GM18520 (cell line): ENCODE results near the gene SREBF1.

ENCODE experiments used
- ATAC-seq: cut with Tn5 transposase; IDR thresholded peaks from one replicate; pipeline ENCODE4 v1.9.1; 2021; ENCODE audit not compliant: unreplicated experiment

SREBF1 gene

GRCh38 chr17:17797119-17797809 is 39.5 kb downstream of the SREBF1 start:
- no peak for ATAC-seq

- ATAC-seq = no peak
These were observed 40.1 kb downstream of the SREBF1 start for GRCh38 chr17:17796787-17797061.

- ATAC-seq = no peak
These were observed 40.6 kb downstream of the SREBF1 start for GRCh38 chr17:17795946-17796786.

- no peak for ATAC-seq
These were observed 41.5 kb downstream of the SREBF1 start for GRCh38 chr17:17795296-17795695.

DNA sequence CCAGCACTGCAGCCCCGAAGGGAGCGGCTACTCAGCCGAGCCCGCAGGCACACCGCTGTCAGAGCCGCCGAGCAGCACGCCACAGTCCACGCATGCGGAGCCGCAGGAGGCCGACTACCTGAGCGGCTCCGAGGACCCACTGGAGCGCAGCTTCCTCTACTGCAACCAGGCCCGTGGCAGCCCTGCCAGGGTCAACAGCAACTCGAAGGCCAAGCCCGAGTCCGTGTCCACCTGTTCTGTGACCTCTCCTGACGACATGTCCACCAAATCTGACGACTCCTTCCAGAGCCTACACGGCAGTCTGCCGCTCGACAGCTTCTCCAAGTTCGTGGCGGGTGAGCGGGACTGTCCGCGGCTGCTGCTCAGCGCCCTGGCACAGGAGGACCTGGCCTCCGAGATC is 42.4 kb downstream of the SREBF1 start:
- ATAC-seq = no peak

- ATAC-seq = no peak
These were observed 43.2 kb downstream of the SREBF1 start for GRCh38 chr17:17793378-17794214.

- no peak for ATAC-seq
These were observed 44.0 kb downstream of the SREBF1 start for GRCh38 chr17:17792551-17793377.

GRCh38 chr17:17792037-17792550 is 44.7 kb downstream of the SREBF1 start:
- ATAC-seq = no peak

GRCh38 chr17:17790637-17791464 is 45.9 kb downstream of the SREBF1 start:
- no peak for ATAC-seq

DNA sequence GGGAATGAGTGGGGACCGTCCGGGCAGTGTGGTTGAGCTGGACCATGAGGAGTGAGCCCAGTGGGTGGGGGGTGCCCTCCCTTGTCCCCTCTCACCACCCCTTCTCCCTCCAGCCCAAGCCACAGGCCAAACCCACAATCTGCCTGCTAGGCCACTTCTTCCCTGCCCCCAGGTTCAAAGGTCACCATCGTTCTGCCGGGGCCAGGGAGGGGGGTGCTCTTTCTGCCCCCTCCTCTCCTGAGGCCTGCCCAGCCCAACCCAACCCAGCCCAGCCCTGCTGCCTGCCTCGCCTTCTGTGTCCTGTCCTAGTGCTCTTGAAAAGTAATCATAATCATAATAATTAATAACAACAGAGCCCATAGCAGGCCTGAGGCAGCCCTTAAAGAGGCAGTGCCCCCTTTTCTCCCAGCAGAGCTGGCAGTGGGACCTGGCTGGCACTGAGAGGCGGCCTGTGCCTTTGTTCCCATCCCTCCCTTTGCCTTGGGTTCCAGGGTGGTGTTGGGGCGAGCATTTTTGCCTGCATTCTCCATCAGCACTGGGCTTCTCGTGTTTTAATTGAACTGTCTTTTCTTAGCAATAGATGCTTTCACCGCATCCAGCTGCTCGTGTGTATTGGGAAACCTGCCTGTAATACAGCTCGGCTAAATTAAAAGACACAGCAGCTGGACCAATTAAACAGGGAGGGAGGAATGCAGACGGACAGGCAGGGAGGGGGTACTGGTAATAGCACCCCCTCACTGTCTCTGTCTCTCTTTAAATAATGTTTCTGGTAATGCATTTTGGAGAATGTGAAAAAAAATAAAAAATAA is 46.8 kb downstream of the SREBF1 start:
- ATAC-seq = no peak

GRCh38 chr17:17789410-17789809 is 47.4 kb downstream of the SREBF1 start:
- ATAC-seq = no peak

GRCh38 chr17:17788967-17789366 is 47.8 kb downstream of the SREBF1 start:
- ATAC-seq = no peak

- ATAC-seq = no peak
These were observed 49.2 kb downstream of the SREBF1 start for GRCh38 chr17:17787568-17787967.

DNA sequence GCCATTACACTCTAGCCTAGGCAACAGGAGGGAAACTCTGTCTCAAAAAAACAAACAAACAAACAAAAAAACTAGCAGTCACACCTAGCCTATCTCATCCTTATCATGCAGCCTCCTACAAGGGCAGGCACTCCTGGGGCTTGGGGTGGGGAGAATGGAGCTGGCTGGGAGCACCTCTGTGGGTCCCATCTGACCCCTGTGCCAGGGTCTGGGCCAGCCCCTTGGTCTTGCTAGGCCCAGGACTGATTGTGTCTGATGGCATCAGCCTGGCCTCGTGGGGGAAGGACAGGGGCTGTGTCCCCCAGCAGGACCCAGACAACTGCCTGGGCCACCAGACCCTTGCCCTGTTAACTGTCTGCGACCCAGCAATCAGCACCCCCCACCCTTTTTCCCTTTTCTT is 49.8 kb downstream of the SREBF1 start:
- ATAC-seq = no peak

DNA sequence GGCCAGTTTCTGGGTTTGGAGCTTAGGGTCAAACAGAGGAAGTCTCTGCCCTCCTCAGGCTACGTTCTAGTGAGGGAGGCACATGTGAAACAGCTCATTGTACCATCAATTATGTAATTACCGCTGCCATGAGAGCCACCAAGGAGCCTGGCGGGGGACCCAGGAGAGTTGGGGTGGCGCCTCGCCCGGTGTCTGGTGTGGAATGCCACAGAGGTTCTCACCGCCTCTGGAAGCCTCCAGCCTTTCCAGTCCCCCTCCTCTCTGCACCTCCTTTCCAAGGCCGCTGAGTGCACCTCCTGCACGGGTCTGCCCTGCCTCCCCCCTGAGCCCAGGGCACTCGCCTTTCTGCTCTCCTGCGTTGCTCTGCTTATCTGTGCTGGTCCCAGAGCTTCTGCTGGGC is 51.4 kb downstream of the SREBF1 start:
- ATAC-seq = no peak

GRCh38 chr17:17784657-17785267 is 52.0 kb downstream of the SREBF1 start:
- no peak for ATAC-seq

GRCh38 chr17:17783825-17784656 is 52.7 kb downstream of the SREBF1 start:
- no peak for ATAC-seq
